ENCODE data around the gene DLG4.

GRCh38 chr17:7141824-7142223 is 77.8 kb downstream of the DLG4 start:
- TF ChIP-seq CTCF (IDR thresholded peaks at IDR 0.05; ENCODE audit: insufficient read depth, low read depth, low read length) (no peak), EZH2 (IDR thresholded peaks at IDR 0.05; ENCODE audit: insufficient read depth, low read length) (no peak)
